ENCODE results near the gene PMPCA. TPM values are rescaled to one million over a fixed set of nuclear protein-coding genes. Genes with fewer than 3 reads are reported as not detected.

The PMPCA gene
- total and polyA plus RNA-seq, 2 of the 13 experiments (the other 11 are each of a cell fraction or from before 2014, with no cell fraction given), result 70.2 to 88.4 TPM

GRCh38 chr9:136441681-136442245 is 31.3 kb downstream of the PMPCA start (continued):
- no peak for TF ChIP-seq HNRNPK (IDR thresholded peaks at IDR 0.05; ENCODE audit: low read depth, low read length, poor library complexity, severe bottlenecking)
- no peak for TF ChIP-seq CHD2 (IDR thresholded peaks at IDR 0.05; ENCODE audit: low read depth, low read length)
- no peak for TF ChIP-seq DNMT1 (CRISPR knock-in tag; IDR thresholded peaks at IDR 0.05)
- peak; percentile 55; the same call in 1 of the 2 replicates for TF ChIP-seq POGK (CRISPR knock-in tag; conservative IDR thresholded peaks at IDR 0.05)
- peak; percentile 80; the same call in 1 of the 2 replicates for TF ChIP-seq ZNF574 (CRISPR knock-in tag; IDR thresholded peaks at IDR 0.05)
- 0 out of 2 replicates have a peak, but pooled peaks have one; percentile 39 for TF ChIP-seq ZNF746 (CRISPR knock-in tag; IDR thresholded peaks at IDR 0.05)
- no peak for TF ChIP-seq ZNF770 (CRISPR knock-in tag; IDR thresholded peaks at IDR 0.05)
- TF ChIP-seq, protein P1, sequence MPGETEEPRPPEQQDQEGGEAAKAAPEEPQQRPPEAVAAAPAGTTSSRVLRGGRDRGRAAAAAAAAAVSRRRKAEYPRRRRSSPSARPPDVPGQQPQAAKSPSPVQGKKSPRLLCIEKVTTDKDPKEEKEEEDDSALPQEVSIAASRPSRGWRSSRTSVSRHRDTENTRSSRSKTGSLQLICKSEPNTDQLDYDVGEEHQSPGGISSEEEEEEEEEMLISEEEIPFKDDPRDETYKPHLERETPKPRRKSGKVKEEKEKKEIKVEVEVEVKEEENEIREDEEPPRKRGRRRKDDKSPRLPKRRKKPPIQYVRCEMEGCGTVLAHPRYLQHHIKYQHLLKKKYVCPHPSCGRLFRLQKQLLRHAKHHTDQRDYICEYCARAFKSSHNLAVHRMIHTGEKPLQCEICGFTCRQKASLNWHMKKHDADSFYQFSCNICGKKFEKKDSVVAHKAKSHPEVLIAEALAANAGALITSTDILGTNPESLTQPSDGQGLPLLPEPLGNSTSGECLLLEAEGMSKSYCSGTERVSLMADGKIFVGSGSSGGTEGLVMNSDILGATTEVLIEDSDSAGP (CRISPR knock-in tag; IDR thresholded peaks at IDR 0.05; ENCODE audit: borderline replicate concordance), result peak; percentile 54
- TF ChIP-seq SMYD3 (CRISPR knock-in tag; IDR thresholded peaks at IDR 0.05), result no peak
- TF ChIP-seq BCL6 (CRISPR knock-in tag; IDR thresholded peaks at IDR 0.05), result peak; percentile 26; the same call in 1 of the 2 replicates
- no peak for TF ChIP-seq ZNF546 (CRISPR knock-in tag; conservative IDR thresholded peaks at IDR 0.05)
- no peak for TF ChIP-seq ZXDC (CRISPR knock-in tag; IDR thresholded peaks at IDR 0.05)
- no peak for TF ChIP-seq RORA (CRISPR knock-in tag; IDR thresholded peaks at IDR 0.05)
- no peak for TF ChIP-seq ZFP37 (CRISPR knock-in tag; IDR thresholded peaks at IDR 0.05; ENCODE audit: borderline replicate concordance)
- TF ChIP-seq SMARCC2 (IDR thresholded peaks at IDR 0.05), result no peak
- TF ChIP-seq HOXA9 (CRISPR knock-in tag; IDR thresholded peaks at IDR 0.05; ENCODE audit: borderline replicate concordance), result no peak
- TF ChIP-seq, protein P2, sequence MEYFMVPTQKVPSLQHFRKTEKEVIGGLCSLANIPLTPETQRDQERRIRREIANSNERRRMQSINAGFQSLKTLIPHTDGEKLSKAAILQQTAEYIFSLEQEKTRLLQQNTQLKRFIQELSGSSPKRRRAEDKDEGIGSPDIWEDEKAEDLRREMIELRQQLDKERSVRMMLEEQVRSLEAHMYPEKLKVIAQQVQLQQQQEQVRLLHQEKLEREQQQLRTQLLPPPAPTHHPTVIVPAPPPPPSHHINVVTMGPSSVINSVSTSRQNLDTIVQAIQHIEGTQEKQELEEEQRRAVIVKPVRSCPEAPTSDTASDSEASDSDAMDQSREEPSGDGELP (IDR thresholded peaks at IDR 0.05; ENCODE audit: borderline replicate concordance, low read depth), result no peak

Measured in HepG2 (cell line).